ENCODE data around the gene NFATC4.

Gene NFATC4

GRCh38 chr14:24415421-24416253 is 47.7 kb downstream of the NFATC4 start:
- POLR2A ChIA-PET = no interaction called here
- DNase-seq (ENCODE audit: low read depth, low spot score) = no peak
- CTCF ChIA-PET = interaction anchor here (1.6 to 33.5 kb wide), 4 partner anchors 3 to 87 kb away, joined by 5 to 1633 read pairs (median 557); partner anchors contain the start of genes ADCY4, CBLN3, KHNYN and NYNRIN
- TF ChIP-seq CTCF (IDR thresholded peaks at IDR 0.05; ENCODE audit: insufficient read depth, low read length, missing control alignments) = no peak
- H3K4me3 ChIP-seq (ENCODE audit: low read depth, low read length) = no peak overlapping the region

- ChIA-PET CTCF (interaction anchor here (27.9 to 33.5 kb wide), 3 partner anchors 4 to 87 kb away, joined by 557 to 1633 read pairs (median 557); partner anchors contain the start of genes ADCY4, CBLN3, KHNYN and NYNRIN), POLR2A (no interaction called here)
- H3K4me3 ChIP-seq (ENCODE audit: low read depth, low read length) = no peak overlapping the region
- TF ChIP-seq CTCF (IDR thresholded peaks at IDR 0.05; ENCODE audit: insufficient read depth, low read length, missing control alignments) = no peak
- DNase-seq (ENCODE audit: low read depth, low spot score) = no peak
These were observed 48.4 kb downstream of the NFATC4 start for GRCh38 chr14:24416254-24416931.

- no peak for DNase-seq (ENCODE audit: low read depth, low spot score)
- no peak for TF ChIP-seq CTCF (IDR thresholded peaks at IDR 0.05; ENCODE audit: insufficient read depth, low read length, missing control alignments)
- H3K4me3 ChIP-seq (ENCODE audit: low read depth, low read length) = no peak overlapping the region
- ChIA-PET POLR2A (no interaction called here), CTCF (interaction anchor here (1.3 to 33.5 kb wide), 4 partner anchors 5 to 88 kb away, joined by 3 to 1633 read pairs (median 557); partner anchors contain the start of genes ADCY4, CBLN3, KHNYN and NYNRIN)
These were observed 49.1 kb downstream of the NFATC4 start for GRCh38 chr14:24416932-24417619.

- TF ChIP-seq CTCF (IDR thresholded peaks at IDR 0.05; ENCODE audit: insufficient read depth, low read length, missing control alignments) = no peak
- ChIA-PET CTCF (interaction anchor here (1.1 to 33.5 kb wide), 5 partner anchors 6 to 89 kb away, joined by 3 to 1633 read pairs (median 557); partner anchors contain the start of genes ADCY4, CBLN3, KHNYN and NYNRIN), POLR2A (interaction anchor here (1.3 kb wide), 1 partner anchor 12 kb away, joined by 5 read pairs; the partner anchor contains the start of genes CBLN3 and KHNYN)
- DNase-seq (ENCODE audit: low read depth, low spot score) = no peak
- H3K4me3 ChIP-seq (ENCODE audit: low read depth, low read length) = no peak overlapping the region
These were observed 50.0 kb downstream of the NFATC4 start for GRCh38 chr14:24417832-24418491.

GRCh38 chr14:24418492-24418873 is 50.5 kb downstream of the NFATC4 start:
- no peak for DNase-seq (ENCODE audit: low read depth, low spot score)
- ChIA-PET CTCF (interaction anchor here (1.0 to 33.5 kb wide), 6 partner anchors 6 to 111 kb away, joined by 4 to 1633 read pairs (median 282); partner anchors contain the start of genes ADCY4, CBLN3, CIDEB and KHNYN), POLR2A (interaction anchor here (1.2 to 1.3 kb wide), 2 partner anchors 10 to 11 kb away, joined by 4 to 5 read pairs; partner anchors contain the start of genes CBLN3 and KHNYN)
- no peak overlapping the region for H3K4me3 ChIP-seq (ENCODE audit: low read depth, low read length)
- no peak for TF ChIP-seq CTCF (IDR thresholded peaks at IDR 0.05; ENCODE audit: insufficient read depth, low read length, missing control alignments)

Measured in AG04449 (cell line).